ENCODE data around the gene SLC16A12.

SLC16A12 gene

GRCh38 chr10:89548673-89549072 is 13.3 kb upstream of the SLC16A12 start (continued):
- TF ChIP-seq KLF7 (tag by site-specific recombination; IDR thresholded peaks at IDR 0.05; ENCODE audit: borderline replicate concordance) (no peak), KLF10 (tag by site-specific recombination; IDR thresholded peaks at IDR 0.05) (no peak), ZNF155 (tag by site-specific recombination; IDR thresholded peaks at IDR 0.05) (no peak)

GRCh38 chr10:89547853-89548513 is 12.6 kb upstream of the SLC16A12 start:
- H3K27ac ChIP-seq (ENCODE audit: extremely low read depth, low read depth, low read length) = no peak overlapping the region
- H3K36me3 ChIP-seq (ENCODE audit: control insufficient read depth in 2 of 2, insufficient read depth in 1 of 2, low read length in 2 of 2) = no peaks in the 10 kb centered on the region
- TF ChIP-seq KLF7 (tag by site-specific recombination; IDR thresholded peaks at IDR 0.05; ENCODE audit: borderline replicate concordance) (no peak), ZNF311 (tag by site-specific recombination; IDR thresholded peaks at IDR 0.05; ENCODE audit: borderline replicate concordance) (no peak), KLF10 (tag by site-specific recombination; IDR thresholded peaks at IDR 0.05) (no peak), PBX3 (CRISPR knock-in tag; IDR thresholded peaks at IDR 0.05) (no peak), ZNF76 (tag by site-specific recombination; IDR thresholded peaks at IDR 0.05; ENCODE audit: borderline replicate concordance, low read depth) (no peak), SETDB1 (IDR thresholded peaks at IDR 0.05; ENCODE audit: insufficient read length, low read length) (no peak), ZNF529 (tag by site-specific recombination; IDR thresholded peaks at IDR 0.05; ENCODE audit: insufficient replicate concordance) (no peak), ZNF280D (tag by site-specific recombination; IDR thresholded peaks at IDR 0.05) (no peak), ZNF837 (tag by site-specific recombination; IDR thresholded peaks at IDR 0.05) (no peak), ZNF501 (tag by site-specific recombination; IDR thresholded peaks at IDR 0.05) (no peak), ZNF184 (tag by site-specific recombination; IDR thresholded peaks at IDR 0.05) (no peak), ZNF366 (tag by site-specific recombination; conservative IDR thresholded peaks at IDR 0.05) (no peak), PRDM6 (tag by site-specific recombination; IDR thresholded peaks at IDR 0.05) (no peak), ZNF777 (tag by site-specific recombination; IDR thresholded peaks at IDR 0.05; ENCODE audit: borderline replicate concordance) (no peak), HIC1 (tag by site-specific recombination; IDR thresholded peaks at IDR 0.05) (no peak), ZBTB6 (tag by site-specific recombination; IDR thresholded peaks at IDR 0.05) (no peak), ZFP37 (tag by site-specific recombination; IDR thresholded peaks at IDR 0.05) (no peak), ZNF518A (tag by site-specific recombination; conservative IDR thresholded peaks at IDR 0.05; ENCODE audit: low read depth) (no peak)
- H3K9me3 ChIP-seq (ENCODE audit: control insufficient read depth, insufficient read depth, low read depth, low read length) = no peaks in the 10 kb centered on the region
- no peak overlapping the region for H3K4me3 ChIP-seq (ENCODE audit: low read depth, low read length)
- ChIA-PET CTCF (interaction anchor here (0.5 kb wide), 1 partner anchor 81 kb away, joined by 3 read pairs; no protein-coding TSS in a partner anchor), POLR2A (no interaction called here)
- H3K4me1 ChIP-seq (ENCODE audit: control insufficient read depth, insufficient read depth, low read length) = no peaks in the 10 kb centered on the region
